Peyer's patch (tissue), 4 donors: ENCODE data around the gene HDAC4.

ENCODE experiments used
- POLR2A ChIP-seq, 2 donors: fragments of 450-650 bp; IDR thresholded peaks; one replicate each; pipeline ENCODE4 v1.5.1; 2017; ENCODE audit warnings: antibody characterized with exemption in 2 of 2, mild to moderate bottlenecking in 2 of 2, moderate library complexity in 2 of 2
- TF ChIP-seq, protein P1 (sequence below), 6 experiments: fragments of 450-650 bp in 4 of 6; fragments of 200-600 bp in 2 of 6; sonication (generic) in 1 of 6; IDR thresholded peaks; one replicate each; pipeline ENCODE4 v1.5.1; 2017 to 2019; ENCODE audit warnings: antibody characterized with exemption in 6 of 6, mild to moderate bottlenecking in 3 of 6, moderate library complexity in 1 of 6

GRCh38 chr2:239000089-239000488, 400.7 kb downstream of the HDAC4 start:
- TF ChIP-seq, protein P1, sequence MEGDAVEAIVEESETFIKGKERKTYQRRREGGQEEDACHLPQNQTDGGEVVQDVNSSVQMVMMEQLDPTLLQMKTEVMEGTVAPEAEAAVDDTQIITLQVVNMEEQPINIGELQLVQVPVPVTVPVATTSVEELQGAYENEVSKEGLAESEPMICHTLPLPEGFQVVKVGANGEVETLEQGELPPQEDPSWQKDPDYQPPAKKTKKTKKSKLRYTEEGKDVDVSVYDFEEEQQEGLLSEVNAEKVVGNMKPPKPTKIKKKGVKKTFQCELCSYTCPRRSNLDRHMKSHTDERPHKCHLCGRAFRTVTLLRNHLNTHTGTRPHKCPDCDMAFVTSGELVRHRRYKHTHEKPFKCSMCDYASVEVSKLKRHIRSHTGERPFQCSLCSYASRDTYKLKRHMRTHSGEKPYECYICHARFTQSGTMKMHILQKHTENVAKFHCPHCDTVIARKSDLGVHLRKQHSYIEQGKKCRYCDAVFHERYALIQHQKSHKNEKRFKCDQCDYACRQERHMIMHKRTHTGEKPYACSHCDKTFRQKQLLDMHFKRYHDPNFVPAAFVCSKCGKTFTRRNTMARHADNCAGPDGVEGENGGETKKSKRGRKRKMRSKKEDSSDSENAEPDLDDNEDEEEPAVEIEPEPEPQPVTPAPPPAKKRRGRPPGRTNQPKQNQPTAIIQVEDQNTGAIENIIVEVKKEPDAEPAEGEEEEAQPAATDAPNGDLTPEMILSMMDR (IDR thresholded peaks at IDR 0.05) = no peak
- TF ChIP-seq POLR2A (IDR thresholded peaks at IDR 0.05) = no peak
